Measurements from ENCODE around the gene MPPE1. TPM values are rescaled to one million over a fixed set of nuclear protein-coding genes. Genes with fewer than 3 reads are reported as not detected.

The MPPE1 gene
- total and polyA plus RNA-seq, 2 of the 4 experiments (the other 2 are of a cell fraction), result 13.8 to 19.9 TPM

DNA sequence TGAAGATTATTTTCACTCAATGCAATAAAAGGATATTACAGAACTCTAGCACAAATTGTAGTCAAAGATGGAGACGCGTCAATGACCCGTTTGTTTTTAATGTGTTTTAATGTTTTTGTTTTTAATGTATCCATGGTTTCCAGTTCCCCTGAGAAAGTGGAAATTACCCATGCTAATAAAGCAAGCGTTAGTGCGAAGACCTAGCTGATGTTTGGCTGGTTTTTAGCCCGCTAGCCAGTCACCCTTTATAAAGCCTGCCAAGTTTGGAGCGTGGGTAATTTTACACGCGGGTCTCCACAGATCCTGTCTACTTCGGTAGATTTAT is 57.3 kb downstream of the MPPE1 start:
- Histone ChIP-seq H3K18ac (ENCODE audit: low read depth, low read length) (peak overlapping the region; percentile 45; the same call in 1 of the 2 replicates), H3K9ac (ENCODE audit: low read depth, low read length) (peak overlapping the region; percentile 76), H3K27me3 (ENCODE audit: control insufficient read depth, insufficient read depth, low read length) (no peaks in the 10 kb centered on the region), H2AK9ac (replicated peaks; ENCODE audit: low read depth, low read length, poor library complexity) (no peak overlapping the region), H3K23ac (ENCODE audit: low read depth, low read length) (peak overlapping the region; percentile 68), H3K4me2 (ENCODE audit: low read depth, low read length) (peak overlapping the region; percentile 85), H3K4ac (ENCODE audit: low read depth, low read length) (peak overlapping the region; percentile 68), H2AFZ (replicated peaks; ENCODE audit: low read length, poor library complexity) (peak overlapping the region; percentile 83), H2BK20ac (ENCODE audit: low read depth, low read length) (no peak overlapping the region), H3K79me1 (ENCODE audit: low read depth in 1 of 2, low read length in 2 of 2) (peaks cover 0 to 19% of the 10 kb centered on the region in 2 experiments; a peak in 2 of 4 replicates), H3K4me1 (ENCODE audit: control insufficient read depth, insufficient read depth, low read length) (peaks cover 6% of the 10 kb centered on the region), H3K36me3 (ENCODE audit: control insufficient read depth, insufficient read depth, low read length) (no peaks in the 10 kb centered on the region; the same call in 1 of the 2 replicates), H3K14ac (replicated peaks; ENCODE audit: low read depth, low read length) (peak overlapping the region; percentile 48), H4K91ac (ENCODE audit: insufficient read depth, low read depth, low read length) (peak overlapping the region; percentile 52), H2BK5ac (ENCODE audit: low read depth, low read length, poor library complexity, severe bottlenecking) (peak overlapping the region; percentile 91), H3K9me1 (ENCODE audit: insufficient read depth, low read length) (no peaks in the 10 kb centered on the region), H3K27ac (ENCODE audit: insufficient read depth, low read length) (peak overlapping the region; percentile 82), H2BK120ac (ENCODE audit: low read depth, low read length) (peak overlapping the region; percentile 43), H4K20me1 (ENCODE audit: insufficient read depth, low read length) (no peaks in the 10 kb centered on the region), H4K5ac (ENCODE audit: low read depth, low read length) (peak overlapping the region; percentile 35), H3K9me3 (ENCODE audit: control insufficient read depth, insufficient read depth, low read length) (no peaks in the 10 kb centered on the region), H4K8ac (ENCODE audit: low read depth in 2 of 2, low read length in 2 of 2) (peak overlapping the region; percentile 87 to 92), H2AK5ac (ENCODE audit: low read depth, low read length) (peak overlapping the region; percentile 13; the same call in 1 of the 2 replicates), H3K56ac (ENCODE audit: extremely low read depth, insufficient read depth, low read length) (peak overlapping the region; percentile 88), H3K4me3 (ENCODE audit: insufficient read depth, low read depth, low read length) (peak overlapping the region; percentile 83), H2BK15ac (ENCODE audit: low read depth, low read length) (peak overlapping the region; percentile 49; the same call in 2 of the 3 replicates)
- WGBS, 2 experiments (ENCODE audit: extremely low coverage in 2 of 2, insufficient read length in 1 of 2), result no CpG with 5 or more reads among the region's 10 CpGs
- BruUV-seq (replicated peaks), result no TSS peak
- dilution Hi-C loops (cut with HindIII; ENCODE audit: low sequenced_read_pairs, unreplicated experiment) (no loop called here), intact Hi-C loops (cut with micrococcal nuclease) (loop anchor here (2.0 to 10.0 kb wide), 5 partner anchors 58 to 188 kb away; partner anchors contain the start of genes IMPA2 and MPPE1), in situ Hi-C loops (cut with MboI; ENCODE audit: low sequenced_read_pairs) (loop anchor here (10.0 kb wide), 1 partner anchor 434 kb away; no protein-coding TSS in a partner anchor)
- CTCF ChIA-PET, result interaction anchor here (1.7 kb wide), 1 partner anchor 20 kb away, joined by 3 read pairs; no protein-coding TSS in a partner anchor
- TF ChIP-seq POLR2A (IDR thresholded peaks at IDR 0.05; ENCODE audit: low read depth, low read length), result peak; percentile 78
- TF ChIP-seq BHLHE40 (IDR thresholded peaks at IDR 0.05; ENCODE audit: low read depth, low read length), result no peak
- ATAC-seq (ENCODE audit: low read depth) (peak; percentile 36), DNase-seq (no peak)
- POLR2A ChIA-PET (ENCODE audit: unreplicated experiment), result no interaction called here

Data from IMR-90 (cell line).